Gastroesophageal sphincter (tissue), 3 donors: ENCODE measurements around the gene IQSEC3.

Experiments
- EP300 ChIP-seq: sonication (generic); formaldehyde crosslinking; IDR thresholded peaks from one replicate; pipeline ENCODE4 v1.6.1; 2017; ENCODE audit warnings: antibody characterized with exemption, mild to moderate bottlenecking
- POLR2A ChIP-seq, 2 donors: fragments of 450-650 bp; IDR thresholded peaks; one replicate each; pipeline ENCODE4 v1.6.1; 2017; ENCODE audit warnings: antibody characterized with exemption in 2 of 2, mild to moderate bottlenecking in 2 of 2, moderate library complexity in 1 of 2
- POLR2AphosphoS5 ChIP-seq: sonication (generic); formaldehyde crosslinking; IDR thresholded peaks from one replicate; pipeline ENCODE4 v1.6.1; 2017; ENCODE audit warnings: antibody characterized with exemption
- TF ChIP-seq, protein P1 (sequence below), 4 experiments: fragments of 200-600 bp in 2 of 4; fragments of 450-650 bp in 2 of 4; sonication (generic) in 1 of 4; IDR thresholded peaks; one replicate each; pipeline ENCODE4 v1.5.1; 2017 to 2019; ENCODE audit warnings: antibody characterized with exemption in 4 of 4, mild to moderate bottlenecking in 2 of 4, moderate library complexity in 2 of 4

DNA sequence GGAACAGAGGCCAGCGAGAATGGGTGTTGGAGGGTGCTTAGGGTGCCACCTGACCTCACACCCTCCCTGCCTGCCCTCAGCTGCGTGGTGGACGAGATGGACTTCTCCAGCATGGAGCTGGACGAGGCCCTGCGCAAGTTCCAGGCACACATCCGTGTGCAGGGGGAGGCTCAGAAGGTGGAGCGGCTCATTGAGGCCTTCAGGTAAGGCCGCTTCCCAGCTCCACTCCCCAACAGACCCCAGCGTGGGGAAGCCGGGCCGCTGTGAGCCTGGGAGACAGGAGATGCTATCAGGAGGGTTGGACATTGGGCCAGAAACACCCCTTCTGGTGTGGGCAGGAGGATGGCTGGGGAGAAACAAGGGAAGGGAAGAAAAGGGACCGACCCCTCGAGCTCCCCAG is 90.4 kb downstream of the IQSEC3 start:
- no peak for TF ChIP-seq POLR2AphosphoS5
- TF ChIP-seq, protein P1, sequence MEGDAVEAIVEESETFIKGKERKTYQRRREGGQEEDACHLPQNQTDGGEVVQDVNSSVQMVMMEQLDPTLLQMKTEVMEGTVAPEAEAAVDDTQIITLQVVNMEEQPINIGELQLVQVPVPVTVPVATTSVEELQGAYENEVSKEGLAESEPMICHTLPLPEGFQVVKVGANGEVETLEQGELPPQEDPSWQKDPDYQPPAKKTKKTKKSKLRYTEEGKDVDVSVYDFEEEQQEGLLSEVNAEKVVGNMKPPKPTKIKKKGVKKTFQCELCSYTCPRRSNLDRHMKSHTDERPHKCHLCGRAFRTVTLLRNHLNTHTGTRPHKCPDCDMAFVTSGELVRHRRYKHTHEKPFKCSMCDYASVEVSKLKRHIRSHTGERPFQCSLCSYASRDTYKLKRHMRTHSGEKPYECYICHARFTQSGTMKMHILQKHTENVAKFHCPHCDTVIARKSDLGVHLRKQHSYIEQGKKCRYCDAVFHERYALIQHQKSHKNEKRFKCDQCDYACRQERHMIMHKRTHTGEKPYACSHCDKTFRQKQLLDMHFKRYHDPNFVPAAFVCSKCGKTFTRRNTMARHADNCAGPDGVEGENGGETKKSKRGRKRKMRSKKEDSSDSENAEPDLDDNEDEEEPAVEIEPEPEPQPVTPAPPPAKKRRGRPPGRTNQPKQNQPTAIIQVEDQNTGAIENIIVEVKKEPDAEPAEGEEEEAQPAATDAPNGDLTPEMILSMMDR (IDR thresholded peaks at IDR 0.05), result no peak
- TF ChIP-seq POLR2A (IDR thresholded peaks at IDR 0.05), result no peak
- no peak for TF ChIP-seq EP300
